ENCODE data around the gene CNGB1. TPM values are rescaled to one million over a fixed set of nuclear protein-coding genes. Genes with fewer than 3 reads are reported as not detected.

Gene CNGB1
- total RNA-seq, 4 donors from 2014 or later: not detected

GRCh38 chr16:57901480-57902069, 69.4 kb downstream of the CNGB1 start:
- Histone ChIP-seq H3K27ac (no peak overlapping the region), H3K36me3 (no peaks in the 10 kb centered on the region), H3K4me3 (no peak overlapping the region), H3K4me1 (no peaks in the 10 kb centered on the region), H3K9me3 (no peaks in the 10 kb centered on the region), H3K27me3 (no peaks in the 10 kb centered on the region)
- no peak for DNase-seq
- TF ChIP-seq, protein P1, sequence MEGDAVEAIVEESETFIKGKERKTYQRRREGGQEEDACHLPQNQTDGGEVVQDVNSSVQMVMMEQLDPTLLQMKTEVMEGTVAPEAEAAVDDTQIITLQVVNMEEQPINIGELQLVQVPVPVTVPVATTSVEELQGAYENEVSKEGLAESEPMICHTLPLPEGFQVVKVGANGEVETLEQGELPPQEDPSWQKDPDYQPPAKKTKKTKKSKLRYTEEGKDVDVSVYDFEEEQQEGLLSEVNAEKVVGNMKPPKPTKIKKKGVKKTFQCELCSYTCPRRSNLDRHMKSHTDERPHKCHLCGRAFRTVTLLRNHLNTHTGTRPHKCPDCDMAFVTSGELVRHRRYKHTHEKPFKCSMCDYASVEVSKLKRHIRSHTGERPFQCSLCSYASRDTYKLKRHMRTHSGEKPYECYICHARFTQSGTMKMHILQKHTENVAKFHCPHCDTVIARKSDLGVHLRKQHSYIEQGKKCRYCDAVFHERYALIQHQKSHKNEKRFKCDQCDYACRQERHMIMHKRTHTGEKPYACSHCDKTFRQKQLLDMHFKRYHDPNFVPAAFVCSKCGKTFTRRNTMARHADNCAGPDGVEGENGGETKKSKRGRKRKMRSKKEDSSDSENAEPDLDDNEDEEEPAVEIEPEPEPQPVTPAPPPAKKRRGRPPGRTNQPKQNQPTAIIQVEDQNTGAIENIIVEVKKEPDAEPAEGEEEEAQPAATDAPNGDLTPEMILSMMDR (IDR thresholded peaks at IDR 0.05): no peak
- TF ChIP-seq POLR2A (IDR thresholded peaks at IDR 0.05): no peak
- intact Hi-C loops (cut with DNase I; ENCODE audit: low total_unique reads): loop anchor here (5.0 kb wide), 1 partner anchor 101 kb away; the partner anchor contains the start of genes USB1 and ZNF319

GRCh38 chr16:57900796-57901479, 70.0 kb downstream of the CNGB1 start:
- Histone ChIP-seq H3K9me3 (no peaks in the 10 kb centered on the region), H3K27me3 (no peaks in the 10 kb centered on the region)
- no peak for TF ChIP-seq POLR2A (IDR thresholded peaks at IDR 0.05)
- TF ChIP-seq, protein P1 (IDR thresholded peaks at IDR 0.05): no peak

DNA sequence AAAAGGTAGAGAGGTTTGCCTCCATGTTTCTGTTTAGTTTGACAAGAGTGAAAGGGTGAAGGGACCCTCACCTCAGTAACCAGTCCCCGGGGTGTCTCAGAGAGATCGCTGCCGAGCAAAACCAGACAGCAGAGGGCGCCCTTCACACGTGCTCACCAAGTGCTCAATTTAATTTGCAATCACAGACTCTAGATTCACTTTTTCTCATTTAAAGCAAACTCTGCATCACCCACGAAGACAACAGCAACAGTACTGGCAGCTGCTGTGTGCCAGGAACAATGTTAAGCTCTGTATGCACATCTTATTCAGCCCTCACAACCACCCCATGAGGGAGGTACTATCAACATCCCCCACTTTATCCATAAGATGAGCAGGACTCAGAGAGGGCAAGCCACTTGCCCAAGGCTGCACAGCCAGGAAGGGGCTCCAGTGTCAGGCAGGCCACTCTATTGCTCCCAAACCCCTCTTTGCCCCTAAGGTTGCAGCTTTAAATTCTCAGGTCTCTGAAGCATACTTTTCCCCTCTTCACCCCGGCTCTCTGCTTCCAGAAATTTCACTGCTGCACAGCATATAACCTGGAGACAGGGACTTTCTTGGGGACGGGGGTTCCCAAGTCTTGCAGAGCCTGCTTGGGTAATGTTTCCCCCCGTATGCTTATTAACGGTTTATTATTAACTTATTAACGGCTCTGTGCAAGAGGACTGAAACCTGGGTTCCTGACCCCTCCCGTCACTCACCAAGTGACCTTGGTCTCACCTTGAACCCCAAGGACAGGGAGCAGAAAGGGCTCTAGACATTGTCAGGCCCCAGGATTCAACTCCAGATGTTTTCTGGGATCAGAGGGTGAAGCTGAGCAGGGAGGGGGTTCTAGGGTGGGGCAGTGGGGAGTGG, 70.9 kb downstream of the CNGB1 start:
- Histone ChIP-seq H3K27ac (no peak overlapping the region), H3K27me3 (no peaks in the 10 kb centered on the region), H3K4me1 (no peaks in the 10 kb centered on the region), H3K9me3 (no peaks in the 10 kb centered on the region), H3K4me3 (no peak overlapping the region), H3K36me3 (no peaks in the 10 kb centered on the region)
- peak; percentile 57 to 61 for DNase-seq
- TF ChIP-seq, protein P1 (IDR thresholded peaks at IDR 0.05): peak; percentile 63 to 78 (median 70)
- TF ChIP-seq POLR2A (IDR thresholded peaks at IDR 0.05): no peak
- intact Hi-C loops (cut with DNase I; ENCODE audit: low total_unique reads): loop anchor here (5.0 kb wide), 1 partner anchor 102 kb away; the partner anchor contains the start of genes USB1 and ZNF319

More at GRCh38 chr16:57900796-57901479, 70.0 kb downstream of the CNGB1 start:
- Histone ChIP-seq H3K27ac (no peak overlapping the region), H3K36me3 (no peaks in the 10 kb centered on the region), H3K4me1 (no peaks in the 10 kb centered on the region), H3K4me3 (no peak overlapping the region)
- DNase-seq: no peak
- intact Hi-C loops (cut with DNase I; ENCODE audit: low total_unique reads): loop anchor here (5.0 kb wide), 1 partner anchor 101 kb away; the partner anchor contains the start of genes USB1 and ZNF319

- intact Hi-C loops (cut with DNase I; ENCODE audit: low total_unique reads): no loop called here
- no peak overlapping the region for H3K4me3 ChIP-seq
- no peaks in the 10 kb centered on the region for H3K36me3 ChIP-seq
- no peaks in the 10 kb centered on the region for H3K4me1 ChIP-seq
- DNase-seq: no peak
- H3K27ac ChIP-seq: no peak overlapping the region
- TF ChIP-seq, protein P1 (IDR thresholded peaks at IDR 0.05): no peak
- TF ChIP-seq POLR2A (IDR thresholded peaks at IDR 0.05): no peak
- no peaks in the 10 kb centered on the region for H3K27me3 ChIP-seq
- H3K9me3 ChIP-seq: no peaks in the 10 kb centered on the region
Observed at GRCh38 chr16:57898961-57899360, 72.0 kb downstream of the CNGB1 start.

Measured in uterus (tissue), 4 donors.